HepG2 (cell line): Measurements from ENCODE around the gene GDF7. TPM values are rescaled to one million over a fixed set of nuclear protein-coding genes. Genes with fewer than 3 reads are reported as not detected.

Source experiments
- ATF3 ChIP-seq: sonication (generic); formaldehyde crosslinking; IDR thresholded peaks from 2 replicates; pipeline ENCODE4 v1.4.0; 2020; ENCODE audit warnings: missing genetic modification reagents
- NCOA2 ChIP-seq: sonication (generic); formaldehyde crosslinking; IDR thresholded peaks from 2 replicates; pipeline ENCODE4 v1.8.0; 2022; ENCODE audit warnings: inconsistent platforms
- ONECUT2 ChIP-seq: sonication (generic); formaldehyde crosslinking; IDR thresholded peaks from 2 replicates; pipeline ENCODE4 v1.4.0; 2020; ENCODE audit warnings: missing genetic modification reagents
- TCF7 ChIP-seq: sonication (generic); IDR thresholded peaks from 2 replicates; pipeline ENCODE4 v1.6.1; 2016; ENCODE audit warnings: antibody characterized with exemption, low read depth
- ZC3H4 ChIP-seq: sonication (generic); formaldehyde crosslinking; IDR thresholded peaks from 2 replicates; pipeline ENCODE4 v1.4.0; 2020; ENCODE audit warnings: missing genetic modification reagents, borderline replicate concordance
- ZNF24 ChIP-seq: fragments of 450-650 bp; IDR thresholded peaks from 2 replicates; pipeline ENCODE4 v1.6.1; 2017; ENCODE audit warnings: antibody characterized with exemption, mild to moderate bottlenecking
- ZNF292 ChIP-seq: sonication (generic); formaldehyde crosslinking; IDR thresholded peaks from 2 replicates; pipeline ENCODE4 v1.8.1; 2022; ENCODE audit warnings: mild to moderate bottlenecking, low read depth, missing genetic modification reagents, borderline replicate concordance
- ZNF296 ChIP-seq: sonication (generic); formaldehyde crosslinking; conservative IDR thresholded peaks from 2 replicates; pipeline ENCODE4 v1.5.0; 2020; ENCODE audit warnings: mild to moderate bottlenecking, missing genetic modification reagents
- ZNF333 ChIP-seq: sonication (generic); formaldehyde crosslinking; IDR thresholded peaks from 2 replicates; pipeline ENCODE4 v1.4.0; 2020; ENCODE audit warnings: mild to moderate bottlenecking, missing genetic modification reagents, borderline replicate concordance
- ZNF335 ChIP-seq: sonication (generic); formaldehyde crosslinking; IDR thresholded peaks from 2 replicates; pipeline ENCODE4 v1.4.0; 2020; ENCODE audit warnings: missing genetic modification reagents
- ZNF556 ChIP-seq: sonication (generic); formaldehyde crosslinking; IDR thresholded peaks from 2 replicates; pipeline ENCODE4 v1.4.0; 2020; ENCODE audit warnings: mild to moderate bottlenecking, missing genetic modification reagents, borderline replicate concordance
- ZNF687 ChIP-seq: sonication (generic); formaldehyde crosslinking; IDR thresholded peaks from 2 replicates; pipeline ENCODE4 v1.5.1; 2020; ENCODE audit warnings: mild to moderate bottlenecking, missing genetic modification reagents, moderate library complexity
- ZNF704 ChIP-seq: sonication (generic); formaldehyde crosslinking; IDR thresholded peaks from 2 replicates; pipeline ENCODE4 v1.8.1; 2023; ENCODE audit warnings: mild to moderate bottlenecking, inconsistent platforms, moderate library complexity, missing genetic modification reagents, borderline replicate concordance
- ZNF746 ChIP-seq: sonication (generic); formaldehyde crosslinking; IDR thresholded peaks from 2 replicates; pipeline ENCODE4 v1.8.0; 2022; ENCODE audit warnings: mild to moderate bottlenecking, missing genetic modification reagents
- ZNF800 ChIP-seq: sonication (generic); formaldehyde crosslinking; IDR thresholded peaks from 2 replicates; pipeline ENCODE4 v1.4.0; 2020; ENCODE audit warnings: missing genetic modification reagents
- polyA plus RNA-seq, 8 experiments: library from polyadenylated mRNA; depleted of rRNA in 3 of 8; stranded (reverse) in 7 of 8; unstranded in 1 of 8; fragments of >200 nt; fragmentation: Illumina TruSeq in 4 of 8; extraction: Trizol in 4 of 8; gene quantifications; 2 replicates each; pipeline versions ENCODE4 v1.2.1 to v1.2.3, GENCODE V29; 2011 to 2016; ENCODE audit warnings: low read depth in 4 of 8, missing spikeins in 1 of 8, mixed read lengths in 1 of 8; ENCODE audit not compliant: insufficient read depth in 1 of 8
- total RNA-seq, 5 experiments: library from RNA; depleted of rRNA; stranded (reverse); fragments of >200 nt; fragmentation: Illumina TruSeq; extraction: Trizol; gene quantifications; 2 replicates each; pipeline ENCODE4 v1.2.3, GENCODE V29; 2016; ENCODE audit warnings: low read depth in 1 of 5
- TF ChIP-seq, protein P1 (sequence below): sonication (generic); formaldehyde crosslinking; IDR thresholded peaks from 2 replicates; pipeline ENCODE4 v1.4.0; 2020; ENCODE audit warnings: missing genetic modification reagents

Gene GDF7
- total and polyA plus RNA-seq, 2 of the 13 experiments (the other 11 are each of a cell fraction or from before 2014, with no cell fraction given) = 1.6 to 15.0 TPM

GRCh38 chr2:20676353-20677215 is 9.6 kb downstream of the GDF7 start (continued):
- peak; percentile 53 for TF ChIP-seq ZNF687 (CRISPR knock-in tag)
- TF ChIP-seq ZNF746 = peak; percentile 94
- TF ChIP-seq ATF3 (CRISPR knock-in tag) = peak; percentile 51; the same call in 1 of the 2 replicates
- TF ChIP-seq, protein P1, sequence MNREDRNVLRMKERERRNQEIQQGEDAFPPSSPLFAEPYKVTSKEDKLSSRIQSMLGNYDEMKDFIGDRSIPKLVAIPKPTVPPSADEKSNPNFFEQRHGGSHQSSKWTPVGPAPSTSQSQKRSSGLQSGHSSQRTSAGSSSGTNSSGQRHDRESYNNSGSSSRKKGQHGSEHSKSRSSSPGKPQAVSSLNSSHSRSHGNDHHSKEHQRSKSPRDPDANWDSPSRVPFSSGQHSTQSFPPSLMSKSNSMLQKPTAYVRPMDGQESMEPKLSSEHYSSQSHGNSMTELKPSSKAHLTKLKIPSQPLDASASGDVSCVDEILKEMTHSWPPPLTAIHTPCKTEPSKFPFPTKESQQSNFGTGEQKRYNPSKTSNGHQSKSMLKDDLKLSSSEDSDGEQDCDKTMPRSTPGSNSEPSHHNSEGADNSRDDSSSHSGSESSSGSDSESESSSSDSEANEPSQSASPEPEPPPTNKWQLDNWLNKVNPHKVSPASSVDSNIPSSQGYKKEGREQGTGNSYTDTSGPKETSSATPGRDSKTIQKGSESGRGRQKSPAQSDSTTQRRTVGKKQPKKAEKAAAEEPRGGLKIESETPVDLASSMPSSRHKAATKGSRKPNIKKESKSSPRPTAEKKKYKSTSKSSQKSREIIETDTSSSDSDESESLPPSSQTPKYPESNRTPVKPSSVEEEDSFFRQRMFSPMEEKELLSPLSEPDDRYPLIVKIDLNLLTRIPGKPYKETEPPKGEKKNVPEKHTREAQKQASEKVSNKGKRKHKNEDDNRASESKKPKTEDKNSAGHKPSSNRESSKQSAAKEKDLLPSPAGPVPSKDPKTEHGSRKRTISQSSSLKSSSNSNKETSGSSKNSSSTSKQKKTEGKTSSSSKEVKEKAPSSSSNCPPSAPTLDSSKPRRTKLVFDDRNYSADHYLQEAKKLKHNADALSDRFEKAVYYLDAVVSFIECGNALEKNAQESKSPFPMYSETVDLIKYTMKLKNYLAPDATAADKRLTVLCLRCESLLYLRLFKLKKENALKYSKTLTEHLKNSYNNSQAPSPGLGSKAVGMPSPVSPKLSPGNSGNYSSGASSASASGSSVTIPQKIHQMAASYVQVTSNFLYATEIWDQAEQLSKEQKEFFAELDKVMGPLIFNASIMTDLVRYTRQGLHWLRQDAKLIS = no peak
- no peak; the same call in 1 of the 2 replicates for TF ChIP-seq ZC3H4
- peak; percentile 85 for TF ChIP-seq NCOA2 (CRISPR knock-in tag)
- TF ChIP-seq ZNF296 (CRISPR knock-in tag) = no peak
- peak; percentile 85 for TF ChIP-seq ZNF335 (CRISPR knock-in tag)
- peak; percentile 96; the same call in 1 of the 2 replicates for TF ChIP-seq ZNF292 (CRISPR knock-in tag)
- TF ChIP-seq ZNF704 (CRISPR knock-in tag) = peak; percentile 59; the same call in 1 of the 2 replicates
- TF ChIP-seq ONECUT2 (CRISPR knock-in tag) = 0 out of 2 replicates have a peak, but pooled peaks have one; percentile 30
- peak; percentile 32; the same call in 1 of the 2 replicates for TF ChIP-seq TCF7
- TF ChIP-seq ZNF24 = peak; percentile 55; the same call in 1 of the 2 replicates
- TF ChIP-seq ZNF333 (CRISPR knock-in tag) = peak; percentile 70; the same call in 1 of the 2 replicates
- TF ChIP-seq ZNF556 (CRISPR knock-in tag) = peak; percentile 92; the same call in 1 of the 2 replicates
- TF ChIP-seq ZNF800 = peak; percentile 79
